ENCODE measurements around the gene FARS2. TPM values are rescaled to one million over a fixed set of nuclear protein-coding genes. Genes with fewer than 3 reads are reported as not detected.

FARS2 gene
- polyA plus RNA-seq, 1 donor (not counting 4 experiments of a cell fraction or from before 2014, with no cell fraction given), result 21.3 TPM

GRCh38 chr6:5524110-5524509 is 262.8 kb downstream of the FARS2 start:
- TF ChIP-seq EZH2 (IDR thresholded peaks at IDR 0.05; ENCODE audit: low read length), result no peak
- TF ChIP-seq, protein P1, sequence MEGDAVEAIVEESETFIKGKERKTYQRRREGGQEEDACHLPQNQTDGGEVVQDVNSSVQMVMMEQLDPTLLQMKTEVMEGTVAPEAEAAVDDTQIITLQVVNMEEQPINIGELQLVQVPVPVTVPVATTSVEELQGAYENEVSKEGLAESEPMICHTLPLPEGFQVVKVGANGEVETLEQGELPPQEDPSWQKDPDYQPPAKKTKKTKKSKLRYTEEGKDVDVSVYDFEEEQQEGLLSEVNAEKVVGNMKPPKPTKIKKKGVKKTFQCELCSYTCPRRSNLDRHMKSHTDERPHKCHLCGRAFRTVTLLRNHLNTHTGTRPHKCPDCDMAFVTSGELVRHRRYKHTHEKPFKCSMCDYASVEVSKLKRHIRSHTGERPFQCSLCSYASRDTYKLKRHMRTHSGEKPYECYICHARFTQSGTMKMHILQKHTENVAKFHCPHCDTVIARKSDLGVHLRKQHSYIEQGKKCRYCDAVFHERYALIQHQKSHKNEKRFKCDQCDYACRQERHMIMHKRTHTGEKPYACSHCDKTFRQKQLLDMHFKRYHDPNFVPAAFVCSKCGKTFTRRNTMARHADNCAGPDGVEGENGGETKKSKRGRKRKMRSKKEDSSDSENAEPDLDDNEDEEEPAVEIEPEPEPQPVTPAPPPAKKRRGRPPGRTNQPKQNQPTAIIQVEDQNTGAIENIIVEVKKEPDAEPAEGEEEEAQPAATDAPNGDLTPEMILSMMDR (optimal IDR thresholded peaks at IDR 0.05 in 1 of 3, IDR thresholded peaks at IDR 0.05 in 1 of 3, conservative IDR thresholded peaks at IDR 0.05 in 1 of 3; ENCODE audit: extremely low read depth in 1 of 3, insufficient read depth in 2 of 3, low read length in 3 of 3), result no peak
- Histone ChIP-seq H3K27ac (ENCODE audit: control insufficient read depth, insufficient read depth, low read length) (no peak overlapping the region), H3K4me1 (ENCODE audit: control insufficient read depth, extremely low read depth, insufficient read depth, low read length) (no peaks in the 10 kb centered on the region), H3K27me3 (ENCODE audit: control insufficient read depth, extremely low read depth, insufficient read depth, low read length) (no peaks in the 10 kb centered on the region), H3K4me2 (ENCODE audit: control insufficient read depth, extremely low read depth, insufficient read depth, low read depth, low read length) (no peak overlapping the region), H3K36me3 (ENCODE audit: control insufficient read depth in 2 of 2, extremely low read depth in 1 of 2, insufficient read depth in 2 of 2, low read length in 2 of 2) (no peaks in the 10 kb centered on the region), H3K9me3 (ENCODE audit: control insufficient read depth, low read depth, low read length) (no peaks in the 10 kb centered on the region), H3K9ac (ENCODE audit: control insufficient read depth, extremely low read depth, insufficient read depth, low read length) (no peak overlapping the region), H4K20me1 (ENCODE audit: control insufficient read depth, extremely low read depth, insufficient read depth, low read length) (no peaks in the 10 kb centered on the region), H3K9me1 (ENCODE audit: control insufficient read depth, extremely low read depth, insufficient read depth, low read length) (no peaks in the 10 kb centered on the region), H3K79me2 (ENCODE audit: control insufficient read depth, insufficient read depth, low read length) (no peaks in the 10 kb centered on the region), H2AFZ (ENCODE audit: control insufficient read depth, low read length) (no peak overlapping the region), H3K4me3 (ENCODE audit: control insufficient read depth in 2 of 3, extremely low read depth in 1 of 3, insufficient read depth in 2 of 3, low read depth in 1 of 3, low read length in 3 of 3) (no peak overlapping the region)
- dilution Hi-C loops (cut with MboI; ENCODE audit: extremely low pct_ligation_motif_present, low sequenced_read_pairs), result no loop called here
- no peak for FAIRE-seq
- no peak for DNase-seq (ENCODE audit: low read depth, low spot score)

DNA sequence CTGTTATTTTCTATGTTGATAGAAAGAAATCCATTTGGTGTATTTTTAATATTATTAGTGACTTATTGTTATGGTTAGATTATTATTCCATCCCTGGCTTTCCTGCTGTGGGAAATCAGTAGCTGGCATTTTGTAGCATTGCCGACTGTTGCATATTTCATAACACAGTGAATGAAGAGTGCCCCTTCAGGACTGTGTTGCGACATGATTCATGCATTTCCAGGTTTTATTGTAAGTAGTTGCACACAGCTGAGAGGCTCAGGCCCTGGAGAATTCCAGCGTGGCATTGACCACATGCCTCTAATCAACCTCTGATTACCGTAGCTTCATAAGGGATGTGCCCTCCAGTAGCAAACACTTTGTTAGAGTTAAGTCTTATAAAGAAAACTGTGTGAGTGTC is 263.9 kb downstream of the FARS2 start:
- Histone ChIP-seq H3K9ac (ENCODE audit: control insufficient read depth, extremely low read depth, insufficient read depth, low read length) (no peak overlapping the region), H3K27me3 (ENCODE audit: control insufficient read depth, extremely low read depth, insufficient read depth, low read length) (no peaks in the 10 kb centered on the region), H3K36me3 (ENCODE audit: control insufficient read depth in 2 of 2, extremely low read depth in 1 of 2, insufficient read depth in 2 of 2, low read length in 2 of 2) (no peaks in the 10 kb centered on the region), H3K9me3 (ENCODE audit: control insufficient read depth, low read depth, low read length) (no peaks in the 10 kb centered on the region), H3K27ac (ENCODE audit: control insufficient read depth, insufficient read depth, low read length) (no peak overlapping the region), H3K9me1 (ENCODE audit: control insufficient read depth, extremely low read depth, insufficient read depth, low read length) (no peaks in the 10 kb centered on the region), H3K4me1 (ENCODE audit: control insufficient read depth, extremely low read depth, insufficient read depth, low read length) (no peaks in the 10 kb centered on the region), H2AFZ (ENCODE audit: control insufficient read depth, low read length) (no peak overlapping the region), H3K79me2 (ENCODE audit: control insufficient read depth, insufficient read depth, low read length) (no peaks in the 10 kb centered on the region), H3K4me2 (ENCODE audit: control insufficient read depth, extremely low read depth, insufficient read depth, low read depth, low read length) (no peak overlapping the region), H4K20me1 (ENCODE audit: control insufficient read depth, extremely low read depth, insufficient read depth, low read length) (no peaks in the 10 kb centered on the region), H3K4me3 (ENCODE audit: control insufficient read depth in 2 of 3, extremely low read depth in 1 of 3, insufficient read depth in 2 of 3, low read depth in 1 of 3, low read length in 3 of 3) (no peak overlapping the region)
- dilution Hi-C loops (cut with MboI; ENCODE audit: extremely low pct_ligation_motif_present, low sequenced_read_pairs), result no loop called here
- no peak for DNase-seq (ENCODE audit: low read depth, low spot score)
- FAIRE-seq, result no peak
- TF ChIP-seq, protein P1 (optimal IDR thresholded peaks at IDR 0.05 in 1 of 3, IDR thresholded peaks at IDR 0.05 in 1 of 3, conservative IDR thresholded peaks at IDR 0.05 in 1 of 3; ENCODE audit: extremely low read depth in 1 of 3, insufficient read depth in 2 of 3, low read length in 3 of 3), result no peak
- TF ChIP-seq EZH2 (IDR thresholded peaks at IDR 0.05; ENCODE audit: low read length), result no peak
